K562 (cell line): ENCODE results near the gene OR1E2. TPM values are rescaled to one million over a fixed set of nuclear protein-coding genes. Genes with fewer than 3 reads are reported as not detected.
"Not testable (repeated sequence)": the region's sequence is repeated elsewhere in the genome, so short reads cannot be mapped to it uniquely, and the experiment has no call there.

ENCODE experiments used
- ATAC-seq: fragments of 200-7000 bp; cut with Tn5 transposase; 3 replicates; pipeline ENCODE4 v1.9.1; 2020; ENCODE audit warnings: moderate library complexity
- BruUV-seq: library from RNA; stranded (reverse); fragments of 400-500 nt; replicated peaks from 2 replicates; lab custom pipeline; 2021; lab: Mats Ljungman, UMichigan
- CTCF ChIA-PET: fragments of 300-600 bp; formaldehyde crosslinking; extraction: SDS; loops from one replicate; lab custom pipeline; 2021; ENCODE audit warnings: low intra/inter-chr PET ratio; lab: Yijun Ruan, JAX
- POLR2A ChIA-PET: fragments of 300-600, 350-650 bp; sonication (Branson Sonifier 250); formaldehyde crosslinking; extraction: SDS; loops from one replicate; lab custom pipeline; 2021; ENCODE audit warnings: antibody characterized with exemption, inconsistent platforms; lab: Yijun Ruan, JAX
- DNase-seq, 4 experiments: peaks; one replicate each; pipeline versions ENCODE4 v3.0.0 to v3.0.0-alpha.2; 2011 to 2018; ENCODE audit warnings: low spot score in 3 of 4, mixed read lengths in 3 of 4; ENCODE audit errors: extremely low read depth in 1 of 4
- FAIRE-seq: peaks from 2 replicates; lab custom pipeline; 2011; peaks lifted over from hg19 to GRCh38; lab: Jason Lieb, UNC
- H2AFZ ChIP-seq: 2 replicates; pipeline ENCODE4 v1.6.0; 2011; ENCODE audit warnings: low read depth, low read length, control low read depth, inconsistent platforms
- H3K27ac ChIP-seq: fragments of 200-600 bp; 3 replicates; pipeline ENCODE4 v1.8.0; 2011; ENCODE audit warnings: low read depth, mild to moderate bottlenecking, control low read depth, inconsistent platforms, low read length, moderate library complexity, mixed read lengths; ENCODE audit errors: extremely low read depth
- H3K27me3 ChIP-seq, 2 experiments: fragments of 300-600 bp in 1 of 2; 2 replicates in 1 of 2; 3 replicates in 1 of 2; pipeline versions ENCODE4 v1.6.0 to v1.8.0; 2011; ENCODE audit warnings: inconsistent platforms in 2 of 2, low read length in 2 of 2, mild to moderate bottlenecking in 1 of 2, mixed read lengths in 1 of 2, moderate library complexity in 1 of 2; ENCODE audit not compliant: control insufficient read depth in 2 of 2, insufficient read depth in 2 of 2
- H3K36me3 ChIP-seq: fragments of 300-600 bp; 3 replicates; pipeline ENCODE4 v1.8.0; 2011; ENCODE audit warnings: mild to moderate bottlenecking, low read length, inconsistent platforms; ENCODE audit not compliant: control insufficient read depth, insufficient read depth
- H3K4me1 ChIP-seq, 2 experiments: fragments of 200-600 bp in 1 of 2; replicated peaks in 1 of 2; 2 replicates in 1 of 2; 3 replicates in 1 of 2; pipeline versions ENCODE4 v1.5.1 to v1.8.0; 2011; ENCODE audit warnings: inconsistent platforms in 2 of 2, low read length in 2 of 2, mild to moderate bottlenecking in 1 of 2, mixed read lengths in 1 of 2, moderate library complexity in 1 of 2; ENCODE audit not compliant: control insufficient read depth in 2 of 2, insufficient read depth in 2 of 2
- H3K4me2 ChIP-seq: 2 replicates; pipeline ENCODE4 v1.6.1; 2011; ENCODE audit warnings: low read length, control low read depth, inconsistent platforms, mixed read lengths; ENCODE audit not compliant: insufficient read depth
- H3K4me3 ChIP-seq: fragments of 200-600 bp; sonication (generic), shearing (Covaris generic); 2 replicates; pipeline ENCODE4 v1.5.1; 2016; ENCODE audit warnings: control low read depth, inconsistent platforms
- H3K79me2 ChIP-seq: fragments of 200-600 bp; 3 replicates; pipeline ENCODE4 v1.8.0; 2011; ENCODE audit warnings: low read length, inconsistent platforms; ENCODE audit not compliant: control insufficient read depth, insufficient read depth
- H3K9ac ChIP-seq, 2 experiments: 2 replicates each; pipeline versions ENCODE4 v1.6.0 to v1.6.1; 2011; ENCODE audit warnings: low read depth in 2 of 2, low read length in 2 of 2, control low read depth in 1 of 2, inconsistent platforms in 1 of 2, mild to moderate bottlenecking in 1 of 2, mixed read lengths in 1 of 2; ENCODE audit not compliant: insufficient read depth in 1 of 2
- H3K9me1 ChIP-seq: one replicate; pipeline ENCODE4 v1.6.0; 2011; ENCODE audit warnings: inconsistent platforms, mild to moderate bottlenecking, low read length, moderate library complexity; ENCODE audit not compliant: control insufficient read depth, insufficient read depth
- H3K9me3 ChIP-seq: replicated peaks from 2 replicates; pipeline ENCODE4 v1.5.1; 2011; ENCODE audit warnings: low read depth, low read length, inconsistent platforms; ENCODE audit not compliant: control insufficient read depth, insufficient read depth
- H4K20me1 ChIP-seq: replicated peaks from 2 replicates; pipeline ENCODE4 v1.6.1; 2011; ENCODE audit warnings: low read length, inconsistent platforms, mixed read lengths; ENCODE audit not compliant: control insufficient read depth, insufficient read depth
- BCL6 ChIP-seq: fragments of 250-450 bp; sonication (Bioruptor Pico); IDR thresholded peaks from 2 replicates; pipeline ENCODE4 v1.4.0; 2020
- BRF1 ChIP-seq: IDR thresholded peaks from 3 replicates; pipeline ENCODE4 v1.6.1; 2011; ENCODE audit warnings: borderline replicate concordance, mild to moderate bottlenecking; ENCODE audit not compliant: insufficient read length; ENCODE audit errors: extremely low read depth
- POLR2AphosphoS2 ChIP-seq: IDR thresholded peaks from 2 replicates; pipeline ENCODE4 v1.6.1; 2012; ENCODE audit warnings: low read length, improper control_type of control experiment
- PREB ChIP-seq: sonication (generic); formaldehyde crosslinking; IDR thresholded peaks from 2 replicates; pipeline ENCODE4 v1.8.1; 2023; ENCODE audit warnings: mild to moderate bottlenecking, missing genetic modification reagents
- PYGO2 ChIP-seq: fragments of 450-650 bp; IDR thresholded peaks from 2 replicates; pipeline ENCODE4 v1.6.1; 2016; ENCODE audit warnings: mild to moderate bottlenecking, missing genetic modification characterization, moderate library complexity, missing compliant biosample characterization
- WGBS: fragments of 100-300 bp; shearing (Covaris generic); methylation state at CpG from one replicate; pipeline ENCODE4 v1.1.6; 2016; ENCODE audit warnings: low coverage, mixed read lengths; ENCODE audit not compliant: insufficient coverage; ENCODE audit errors: missing lambda C conversion rate; 5-methylcytosine and 5-hydroxymethylcytosine counted together
- in situ Hi-C: fragments of 300-500 bp; cut with MboI; formaldehyde crosslinking; loops from 4 replicates; pipeline ENCODE4 v1.15.0; 2018; ENCODE audit warnings: inconsistent platforms, mixed read lengths
- intact Hi-C: fragments of 100-400 bp; cut with micrococcal nuclease; formaldehyde crosslinking; loops from 2 replicates; pipeline ENCODE4 v1.14.2; 2022
- polyA plus RNA-seq, 8 experiments: library from polyadenylated mRNA; depleted of rRNA in 4 of 8; stranded (reverse) in 5 of 8; unstranded in 3 of 8; fragments of >200 nt; fragmentation: Nextera tagmentation in 2 of 8; fragmentation: Illumina TruSeq in 1 of 8; extraction: Ambion mirVana in 2 of 8; extraction: Trizol in 1 of 8; gene quantifications; 2 replicates each; pipeline versions ENCODE4 v1.2.1 to v1.2.3, GENCODE V29; 2011 to 2014; ENCODE audit warnings: inconsistent platforms in 1 of 8, missing spikeins in 1 of 8
- total RNA-seq, 7 experiments: library from RNA; depleted of rRNA in 6 of 7; stranded (reverse); fragments of >200 nt in 6 of 7; fragmentation: Illumina TruSeq in 2 of 7; extraction: Trizol in 2 of 7; gene quantifications; 2 replicates each; pipeline versions ENCODE4 v1.2.1 to v1.2.3, GENCODE V29; 2011 to 2021; ENCODE audit warnings: low replicate concordance in 1 of 7
- TF ChIP-seq, protein P1 (sequence below), 2 experiments: fragments of 450-650 bp in 1 of 2; sonication (generic) in 1 of 2; formaldehyde crosslinking; conservative IDR thresholded peaks; 2 replicates each; pipeline versions ENCODE4 v1.4.0 to v1.8.1; 2020 to 2022; ENCODE audit warnings: mild to moderate bottlenecking in 1 of 2, missing genetic modification reagents in 1 of 2
- TF ChIP-seq, protein P2 (sequence below), 2 experiments: fragments of 450-650 bp; formaldehyde crosslinking in 1 of 2; IDR thresholded peaks; 2 replicates each; pipeline versions ENCODE4 v1.4.0 to v1.6.1; 2014 to 2020; ENCODE audit warnings: mild to moderate bottlenecking in 2 of 2, borderline replicate concordance in 1 of 2, low read depth in 1 of 2

Gene OR1E2
- total and polyA plus RNA-seq, 9 of the 15 experiments (the other 6 are each of a cell fraction or from before 2014, with no cell fraction given) = not detected

GRCh38 chr17:3398310-3398709, 35.3 kb downstream of the OR1E2 start, which contains the start of gene OR1E1 (continued):
- TF ChIP-seq, protein P1, sequence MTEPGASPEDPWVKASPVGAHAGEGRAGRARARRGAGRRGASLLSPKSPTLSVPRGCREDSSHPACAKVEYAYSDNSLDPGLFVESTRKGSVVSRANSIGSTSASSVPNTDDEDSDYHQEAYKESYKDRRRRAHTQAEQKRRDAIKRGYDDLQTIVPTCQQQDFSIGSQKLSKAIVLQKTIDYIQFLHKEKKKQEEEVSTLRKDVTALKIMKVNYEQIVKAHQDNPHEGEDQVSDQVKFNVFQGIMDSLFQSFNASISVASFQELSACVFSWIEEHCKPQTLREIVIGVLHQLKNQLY (CRISPR knock-in tag; conservative IDR thresholded peaks at IDR 0.05) = no peak
- no peak for TF ChIP-seq BRF1
- no peak for TF ChIP-seq BCL6 (CRISPR knock-in tag)
- TF ChIP-seq POLR2AphosphoS2 = no peak
- no peak for TF ChIP-seq PREB (CRISPR knock-in tag)
- no peak for TF ChIP-seq PYGO2 (tag)

- H3K27ac ChIP-seq, H3K36me3 ChIP-seq, H3K9me1 ChIP-seq, FAIRE-seq, H3K9me3 ChIP-seq, H3K27me3 ChIP-seq, H3K4me1 ChIP-seq, H4K20me1 ChIP-seq, in situ Hi-C loops, H3K4me2 ChIP-seq, H3K79me2 ChIP-seq, BruUV-seq, H3K9ac ChIP-seq, H2AFZ ChIP-seq, H3K4me3 ChIP-seq, intact Hi-C loops, CTCF ChIA-PET: not testable (repeated sequence)
- POLR2A ChIA-PET = interaction anchor here (0.6 kb wide), 1 partner anchor 385 kb away, joined by 3 read pairs; no protein-coding TSS in a partner anchor
- whole genome bisulfite sequencing = 0% methylated on average over 5 of the region's 7 CpGs
- DNase-seq = peak in 1 of 4 experiments; percentile 6
- ATAC-seq = peak; percentile 66; the same call in 2 of the 3 replicates
- TF ChIP-seq, protein P2, sequence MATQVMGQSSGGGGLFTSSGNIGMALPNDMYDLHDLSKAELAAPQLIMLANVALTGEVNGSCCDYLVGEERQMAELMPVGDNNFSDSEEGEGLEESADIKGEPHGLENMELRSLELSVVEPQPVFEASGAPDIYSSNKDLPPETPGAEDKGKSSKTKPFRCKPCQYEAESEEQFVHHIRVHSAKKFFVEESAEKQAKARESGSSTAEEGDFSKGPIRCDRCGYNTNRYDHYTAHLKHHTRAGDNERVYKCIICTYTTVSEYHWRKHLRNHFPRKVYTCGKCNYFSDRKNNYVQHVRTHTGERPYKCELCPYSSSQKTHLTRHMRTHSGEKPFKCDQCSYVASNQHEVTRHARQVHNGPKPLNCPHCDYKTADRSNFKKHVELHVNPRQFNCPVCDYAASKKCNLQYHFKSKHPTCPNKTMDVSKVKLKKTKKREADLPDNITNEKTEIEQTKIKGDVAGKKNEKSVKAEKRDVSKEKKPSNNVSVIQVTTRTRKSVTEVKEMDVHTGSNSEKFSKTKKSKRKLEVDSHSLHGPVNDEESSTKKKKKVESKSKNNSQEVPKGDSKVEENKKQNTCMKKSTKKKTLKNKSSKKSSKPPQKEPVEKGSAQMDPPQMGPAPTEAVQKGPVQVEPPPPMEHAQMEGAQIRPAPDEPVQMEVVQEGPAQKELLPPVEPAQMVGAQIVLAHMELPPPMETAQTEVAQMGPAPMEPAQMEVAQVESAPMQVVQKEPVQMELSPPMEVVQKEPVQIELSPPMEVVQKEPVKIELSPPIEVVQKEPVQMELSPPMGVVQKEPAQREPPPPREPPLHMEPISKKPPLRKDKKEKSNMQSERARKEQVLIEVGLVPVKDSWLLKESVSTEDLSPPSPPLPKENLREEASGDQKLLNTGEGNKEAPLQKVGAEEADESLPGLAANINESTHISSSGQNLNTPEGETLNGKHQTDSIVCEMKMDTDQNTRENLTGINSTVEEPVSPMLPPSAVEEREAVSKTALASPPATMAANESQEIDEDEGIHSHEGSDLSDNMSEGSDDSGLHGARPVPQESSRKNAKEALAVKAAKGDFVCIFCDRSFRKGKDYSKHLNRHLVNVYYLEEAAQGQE (IDR thresholded peaks at IDR 0.05; ENCODE audit: borderline replicate concordance) = peak; percentile 97
- TF ChIP-seq, protein P2 (CRISPR knock-in tag; IDR thresholded peaks at IDR 0.05; ENCODE audit: low read depth) = peak; percentile 81; the same call in 1 of the 2 replicates
Observed at GRCh38 chr17:3397801-3398200, 35.8 kb downstream of the OR1E2 start.
